K562 (cell line): ENCODE data around the gene PARPBP. TPM values are rescaled to one million over a fixed set of nuclear protein-coding genes. Genes with fewer than 3 reads are reported as not detected.
A peak's percentile ranks its signal among the peaks of the same experiment; 100 is the strongest.

ENCODE experiments used
- ARID3A ChIP-seq: IDR thresholded peaks from 2 replicates; pipeline ENCODE4 v1.6.1; 2012; ENCODE audit warnings: low read depth, low read length, improper control_type of control experiment, borderline replicate concordance
- ATF6 ChIP-seq: sonication (generic); formaldehyde crosslinking; IDR thresholded peaks from 2 replicates; pipeline ENCODE4 v1.4.0; 2020; ENCODE audit warnings: mild to moderate bottlenecking, missing genetic modification reagents
- HOMEZ ChIP-seq: fragments of 250-450 bp; sonication (Bioruptor Pico); IDR thresholded peaks from 2 replicates; pipeline ENCODE4 v1.4.0; 2020; ENCODE audit warnings: mild to moderate bottlenecking, moderate library complexity
- IRF2 ChIP-seq: sonication (generic); formaldehyde crosslinking; IDR thresholded peaks from 2 replicates; pipeline ENCODE4 v1.8.1; 2022; ENCODE audit warnings: mild to moderate bottlenecking, missing genetic modification reagents
- KAT7 ChIP-seq: sonication (generic); formaldehyde crosslinking; IDR thresholded peaks from 2 replicates; pipeline ENCODE4 v1.8.0; 2022; ENCODE audit warnings: missing genetic modification reagents, mild to moderate bottlenecking, borderline replicate concordance
- KDM2B ChIP-seq: fragments of 250-450 bp; sonication (Bioruptor Pico); IDR thresholded peaks from 2 replicates; pipeline ENCODE4 v1.8.0; 2021; ENCODE audit warnings: mild to moderate bottlenecking, moderate library complexity
- MAX ChIP-seq: sonication (generic); formaldehyde crosslinking; IDR thresholded peaks from 2 replicates; pipeline ENCODE4 v1.9.0; 2022; ENCODE audit warnings: mild to moderate bottlenecking, missing genetic modification reagents
- MED1 ChIP-seq: sonication (generic); formaldehyde crosslinking; IDR thresholded peaks from 2 replicates; pipeline ENCODE4 v1.8.1; 2023; ENCODE audit warnings: missing genetic modification reagents, borderline replicate concordance
- MYNN ChIP-seq, 2 experiments: sonication (generic); formaldehyde crosslinking in 1 of 2; IDR thresholded peaks; 2 replicates each; pipeline versions ENCODE4 v1.5.0 to v1.6.1; 2016 to 2020; ENCODE audit warnings: antibody characterized with exemption in 1 of 2, missing genetic modification reagents in 1 of 2
- POLR2B ChIP-seq: fragments of 450-650 bp; IDR thresholded peaks from 2 replicates; pipeline ENCODE4 v1.6.1; 2018; ENCODE audit warnings: low read depth; ENCODE audit not compliant: partially characterized antibody
- RAD51 ChIP-seq: fragments of 450-650 bp; IDR thresholded peaks from 2 replicates; pipeline ENCODE4 v1.7.1; 2016; ENCODE audit warnings: low read depth, mild to moderate bottlenecking, borderline replicate concordance
- THAP7 ChIP-seq: fragments of 250-450 bp; sonication (Bioruptor Pico); IDR thresholded peaks from 2 replicates; pipeline ENCODE4 v1.5.0; 2021
- TRIM24 ChIP-seq, 2 experiments: fragments of 450-650 bp; IDR thresholded peaks; 2 replicates each; pipeline ENCODE4 v1.6.1; 2016
- YY1 ChIP-seq, 3 experiments: IDR thresholded peaks; 2 replicates each; pipeline ENCODE4 v1.6.1; 2011; ENCODE audit warnings: low read length in 2 of 3, mild to moderate bottlenecking in 2 of 3, moderate library complexity in 2 of 3, borderline replicate concordance in 1 of 3, control low read depth in 1 of 3, low read depth in 1 of 3; ENCODE audit not compliant: insufficient read depth in 3 of 3, insufficient replicate concordance in 2 of 3, control insufficient read depth in 1 of 3, insufficient read length in 1 of 3; ENCODE audit errors: extremely low read depth in 1 of 3
- ZNF280A ChIP-seq: fragments of 450-650 bp; IDR thresholded peaks from 2 replicates; pipeline ENCODE4 v1.6.1; 2018; ENCODE audit warnings: mild to moderate bottlenecking, low read depth; ENCODE audit not compliant: partially characterized antibody
- ZNF436 ChIP-seq: fragments of 250-450, 450-650 bp; sonication (Bioruptor Pico); formaldehyde crosslinking; IDR thresholded peaks from 2 replicates; pipeline ENCODE4 v1.7.0; 2020; ENCODE audit warnings: mild to moderate bottlenecking
- ZNF75A ChIP-seq: fragments of 450-650 bp; formaldehyde crosslinking; IDR thresholded peaks from 2 replicates; pipeline ENCODE4 v1.4.0; 2020; ENCODE audit warnings: mild to moderate bottlenecking
- polyA plus RNA-seq, 8 experiments: library from polyadenylated mRNA; depleted of rRNA in 4 of 8; stranded (reverse) in 5 of 8; unstranded in 3 of 8; fragments of >200 nt; fragmentation: Nextera tagmentation in 2 of 8; fragmentation: Illumina TruSeq in 1 of 8; extraction: Ambion mirVana in 2 of 8; extraction: Trizol in 1 of 8; gene quantifications; 2 replicates each; pipeline versions ENCODE4 v1.2.1 to v1.2.3, GENCODE V29; 2011 to 2014; ENCODE audit warnings: inconsistent platforms in 1 of 8, missing spikeins in 1 of 8
- total RNA-seq, 7 experiments: library from RNA; depleted of rRNA in 6 of 7; stranded (reverse); fragments of >200 nt in 6 of 7; fragmentation: Illumina TruSeq in 2 of 7; extraction: Trizol in 2 of 7; gene quantifications; 2 replicates each; pipeline versions ENCODE4 v1.2.1 to v1.2.3, GENCODE V29; 2011 to 2021; ENCODE audit warnings: low replicate concordance in 1 of 7

The PARPBP gene
- total and polyA plus RNA-seq, 9 of the 15 experiments (the other 6 are each of a cell fraction or from before 2014, with no cell fraction given): 26.1 to 62.5 (median 49.0) TPM

GRCh38 chr12:102119674-102120563 is at the start of gene PARPBP, which contains the start of gene NUP37 (continued):
- TF ChIP-seq RAD51 (peak; percentile 12; the same call in 1 of the 2 replicates), ZNF436 (CRISPR knock-in tag) (no peak), MAX (CRISPR knock-in tag) (peak; percentile 48; the same call in 1 of the 2 replicates), ZNF280A (no peak), MED1 (CRISPR knock-in tag) (no peak), POLR2B (peak; percentile 84), ATF6 (no peak), KAT7 (CRISPR knock-in tag) (no peak; the same call in 1 of the 2 replicates), MYNN (IDR thresholded peaks at IDR 0.05) (no peak), MYNN (CRISPR knock-in tag; IDR thresholded peaks at IDR 0.05) (no peak), HOMEZ (CRISPR knock-in tag) (no peak), ARID3A (no peak), IRF2 (CRISPR knock-in tag) (no peak), THAP7 (CRISPR knock-in tag) (no peak), KDM2B (CRISPR knock-in tag) (no peak), YY1 (IDR thresholded peaks at IDR 0.05; ENCODE audit: borderline replicate concordance in 1 of 3, control insufficient read depth in 1 of 3, extremely low read depth in 1 of 3, insufficient read depth in 3 of 3, insufficient read length in 1 of 3, insufficient replicate concordance in 2 of 3, low read depth in 1 of 3, low read length in 2 of 3) (peak in 2 of 3 experiments; percentile 50 to 53), ZNF75A (CRISPR knock-in tag) (no peak), TRIM24 (IDR thresholded peaks at IDR 0.05) (0 out of 4 replicates have a peak, but pooled peaks of 1 of the 2 experiments have one; percentile 39)
